ENCODE results near the gene SLC7A5.

GRCh38 chr16:87830673-87831420 lies 38.5 kb downstream of the SLC7A5 start:
- TF ChIP-seq EP300 (IDR thresholded peaks at IDR 0.05) (no peak), NR3C1 (IDR thresholded peaks at IDR 0.05) (no peak), JUNB (IDR thresholded peaks at IDR 0.05) (no peak), CEBPB (IDR thresholded peaks at IDR 0.05) (no peak)

Data from A549 (cell line).